ENCODE measurements around the gene MEI4. TPM values are rescaled to one million over a fixed set of nuclear protein-coding genes. Genes with fewer than 3 reads are reported as not detected.

Gene MEI4
- total RNA-seq, 3 donors from 2014 or later, result not detected

DNA sequence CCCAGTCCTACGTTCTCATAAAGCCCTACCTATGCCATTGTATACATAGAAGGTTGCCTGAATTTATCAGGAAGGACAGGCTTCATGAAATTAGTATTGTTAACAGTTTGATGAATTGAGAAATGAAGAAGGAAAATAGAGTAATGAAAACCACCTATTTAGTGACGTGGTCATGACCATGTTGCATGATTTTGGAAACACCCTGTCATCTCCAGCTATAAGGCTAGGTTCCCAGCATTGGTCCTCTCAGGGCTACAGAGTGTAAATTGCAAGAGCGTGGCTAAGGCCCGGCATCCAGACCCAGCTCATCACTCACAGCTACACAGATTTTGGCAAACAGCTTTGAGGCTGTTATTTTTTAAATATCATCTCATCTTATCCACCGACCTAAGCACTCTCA, 203.6 kb downstream of the MEI4 start:
- no peak for ATAC-seq
- Histone ChIP-seq H3K4me1 (ENCODE audit: low read depth) (no peaks in the 10 kb centered on the region), H3K9me3 (no peaks in the 10 kb centered on the region), H3K4me3 (no peak overlapping the region), H3K36me3 (ENCODE audit: low read depth) (no peaks in the 10 kb centered on the region)
- intact Hi-C loops (cut with DNase I, micrococcal nuclease), result no loop called here
- no peak for DNase-seq
- TF ChIP-seq, protein P1, sequence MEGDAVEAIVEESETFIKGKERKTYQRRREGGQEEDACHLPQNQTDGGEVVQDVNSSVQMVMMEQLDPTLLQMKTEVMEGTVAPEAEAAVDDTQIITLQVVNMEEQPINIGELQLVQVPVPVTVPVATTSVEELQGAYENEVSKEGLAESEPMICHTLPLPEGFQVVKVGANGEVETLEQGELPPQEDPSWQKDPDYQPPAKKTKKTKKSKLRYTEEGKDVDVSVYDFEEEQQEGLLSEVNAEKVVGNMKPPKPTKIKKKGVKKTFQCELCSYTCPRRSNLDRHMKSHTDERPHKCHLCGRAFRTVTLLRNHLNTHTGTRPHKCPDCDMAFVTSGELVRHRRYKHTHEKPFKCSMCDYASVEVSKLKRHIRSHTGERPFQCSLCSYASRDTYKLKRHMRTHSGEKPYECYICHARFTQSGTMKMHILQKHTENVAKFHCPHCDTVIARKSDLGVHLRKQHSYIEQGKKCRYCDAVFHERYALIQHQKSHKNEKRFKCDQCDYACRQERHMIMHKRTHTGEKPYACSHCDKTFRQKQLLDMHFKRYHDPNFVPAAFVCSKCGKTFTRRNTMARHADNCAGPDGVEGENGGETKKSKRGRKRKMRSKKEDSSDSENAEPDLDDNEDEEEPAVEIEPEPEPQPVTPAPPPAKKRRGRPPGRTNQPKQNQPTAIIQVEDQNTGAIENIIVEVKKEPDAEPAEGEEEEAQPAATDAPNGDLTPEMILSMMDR (IDR thresholded peaks at IDR 0.05), result no peak

DNA sequence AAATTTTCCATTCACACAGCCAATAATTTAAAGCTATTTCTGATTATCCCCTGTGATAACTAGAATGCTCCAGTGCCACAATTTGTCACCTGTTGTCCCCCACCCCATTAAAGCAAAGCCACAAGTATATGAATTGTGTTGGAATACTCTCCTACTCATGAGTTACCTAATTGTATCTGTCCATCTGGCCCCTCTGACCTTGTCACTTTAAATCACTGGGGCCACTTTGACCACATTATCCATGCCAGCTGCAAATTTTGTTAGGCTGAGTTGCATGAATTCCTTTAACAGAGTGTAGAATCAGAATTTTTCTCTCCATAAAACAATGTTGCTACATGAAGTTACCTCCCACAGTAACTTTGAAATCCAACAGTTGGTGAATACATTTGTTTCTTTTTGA, 204.6 kb downstream of the MEI4 start:
- intact Hi-C loops (cut with DNase I, micrococcal nuclease), result no loop called here
- Histone ChIP-seq H3K4me3 (no peak overlapping the region), H3K9me3 (no peaks in the 10 kb centered on the region), H3K4me1 (ENCODE audit: low read depth) (no peaks in the 10 kb centered on the region), H3K36me3 (ENCODE audit: low read depth) (no peaks in the 10 kb centered on the region)
- DNase-seq, result no peak
- TF ChIP-seq, protein P1 (IDR thresholded peaks at IDR 0.05), result no peak
- no peak for ATAC-seq

DNA sequence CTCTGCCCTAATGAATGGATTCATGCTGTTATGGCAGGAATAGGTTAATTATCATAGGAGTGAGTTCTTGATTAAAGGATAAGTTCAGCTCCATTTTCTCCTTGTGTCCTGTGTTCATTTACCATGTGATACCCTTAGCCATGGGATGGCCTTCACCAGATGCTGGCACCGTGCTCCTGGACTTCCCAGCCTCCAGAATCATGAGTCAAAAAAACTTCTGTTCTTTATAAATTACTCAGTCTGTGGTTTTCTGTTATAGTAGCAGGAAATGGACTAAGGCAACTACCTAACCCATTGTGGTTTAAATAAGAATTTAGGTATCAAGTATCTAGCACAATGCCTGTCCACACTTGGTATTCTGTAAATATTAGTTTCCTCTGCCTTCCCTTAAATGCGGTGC, 223.5 kb downstream of the MEI4 start:
- H3K4me3 ChIP-seq, result no peak overlapping the region
- ATAC-seq, result no peak

DNA sequence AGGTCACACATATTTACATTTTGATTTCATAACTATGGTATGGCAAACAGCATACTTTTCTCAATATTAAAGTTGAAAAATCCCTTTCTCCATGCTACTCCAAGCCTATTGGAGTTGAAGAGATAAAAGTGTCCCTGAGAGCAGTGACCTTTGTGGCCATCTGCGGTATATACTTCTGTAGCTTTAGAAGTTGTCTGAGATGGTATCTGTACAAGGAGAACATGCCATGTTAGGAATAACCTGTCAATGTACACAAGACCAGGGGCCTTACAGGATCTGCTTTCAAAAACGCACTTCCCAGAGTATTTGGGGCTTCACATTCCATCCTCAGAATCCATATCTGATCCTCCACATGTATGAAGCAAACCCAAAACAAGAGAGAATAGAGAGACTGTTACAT, 226.7 kb downstream of the MEI4 start:
- TF ChIP-seq, protein P1 (IDR thresholded peaks at IDR 0.05), result no peak

More for the DNA sequence above, 223.5 kb downstream of the MEI4 start:
- H3K4me1 ChIP-seq (ENCODE audit: low read depth), result no peaks in the 10 kb centered on the region
- DNase-seq, result no peak
- H3K9me3 ChIP-seq, result no peaks in the 10 kb centered on the region
- TF ChIP-seq, protein P1 (IDR thresholded peaks at IDR 0.05), result no peak
- intact Hi-C loops (cut with DNase I, micrococcal nuclease), result no loop called here
- no peaks in the 10 kb centered on the region for H3K36me3 ChIP-seq (ENCODE audit: low read depth)

DNA sequence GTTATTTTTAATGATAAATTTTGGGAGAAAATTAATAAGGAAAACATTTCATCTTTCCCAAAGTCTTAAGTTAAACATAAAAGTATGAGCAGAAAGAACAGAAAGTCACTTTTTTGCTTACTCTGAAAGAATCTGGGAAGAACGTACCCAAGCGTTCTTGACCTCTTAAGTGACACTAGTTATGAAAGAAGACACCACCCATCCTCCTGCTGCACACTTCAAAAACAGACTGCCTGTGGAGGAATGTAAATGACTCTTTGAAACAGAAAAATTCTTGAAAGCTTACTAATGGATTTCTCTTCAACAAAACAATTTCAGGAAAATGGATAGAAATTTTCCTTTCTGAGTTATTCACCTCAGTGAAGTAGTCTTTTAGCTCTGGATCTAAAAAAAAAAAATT, 227.7 kb downstream of the MEI4 start:
- H3K36me3 ChIP-seq (ENCODE audit: low read depth), result no peaks in the 10 kb centered on the region
- TF ChIP-seq, protein P1 (IDR thresholded peaks at IDR 0.05), result no peak
- intact Hi-C loops (cut with DNase I, micrococcal nuclease), result no loop called here
- DNase-seq, result no peak
- no peak for ATAC-seq
- H3K9me3 ChIP-seq, result no peaks in the 10 kb centered on the region
- no peaks in the 10 kb centered on the region for H3K4me1 ChIP-seq (ENCODE audit: low read depth)
- H3K4me3 ChIP-seq, result no peak overlapping the region

More for the DNA sequence above, 226.7 kb downstream of the MEI4 start:
- no peaks in the 10 kb centered on the region for H3K36me3 ChIP-seq (ENCODE audit: low read depth)
- intact Hi-C loops (cut with DNase I, micrococcal nuclease), result no loop called here
- no peak for ATAC-seq
- no peak overlapping the region for H3K4me3 ChIP-seq
- no peaks in the 10 kb centered on the region for H3K4me1 ChIP-seq (ENCODE audit: low read depth)
- no peak for DNase-seq
- H3K9me3 ChIP-seq, result no peaks in the 10 kb centered on the region

DNA sequence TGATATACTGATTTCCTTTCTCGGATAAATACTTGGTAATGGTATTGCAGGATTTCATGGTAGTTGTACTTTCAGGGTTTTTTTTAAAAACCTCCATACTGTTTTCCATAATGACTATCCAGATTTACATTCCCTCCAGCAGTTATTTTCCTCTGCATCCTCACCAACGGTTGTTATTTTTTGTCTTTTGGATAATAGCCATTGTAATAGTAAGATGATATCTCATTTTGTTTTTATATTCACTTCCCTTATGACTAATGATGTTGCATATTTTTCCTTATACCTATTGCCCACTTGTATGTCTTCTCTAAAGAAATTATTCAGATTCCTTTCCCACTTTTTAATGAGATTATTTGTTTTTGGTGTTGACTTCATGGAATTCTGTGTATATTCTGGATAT, 231.0 kb downstream of the MEI4 start:
- TF ChIP-seq, protein P1 (IDR thresholded peaks at IDR 0.05), result no peak
- no peaks in the 10 kb centered on the region for H3K9me3 ChIP-seq
- no peak for ATAC-seq
- H3K36me3 ChIP-seq (ENCODE audit: low read depth), result no peaks in the 10 kb centered on the region
- H3K4me1 ChIP-seq (ENCODE audit: low read depth), result no peaks in the 10 kb centered on the region
- no peak overlapping the region for H3K4me3 ChIP-seq
- intact Hi-C loops (cut with DNase I, micrococcal nuclease), result no loop called here
- no peak for DNase-seq
